ENCODE measurements around the gene PDHX. TPM values are rescaled to one million over a fixed set of nuclear protein-coding genes. Genes with fewer than 3 reads are reported as not detected.

PDHX gene
- total RNA-seq, 4 donors from 2014 or later, result 22.5 to 41.1 (median 28.6) TPM

- Histone ChIP-seq H3K4me1 (no peaks in the 10 kb centered on the region), H3K36me3 (no peaks in the 10 kb centered on the region), H3K27ac (no peak overlapping the region), H3K4me3 (no peak overlapping the region), H3K27me3 (no peaks in the 10 kb centered on the region), H3K9me3 (no peaks in the 10 kb centered on the region)
- no peak for DNase-seq
- intact Hi-C loops (cut with DNase I; ENCODE audit: low total_unique reads), result no loop called here
- TF ChIP-seq POLR2A (IDR thresholded peaks at IDR 0.05), result no peak
- TF ChIP-seq, protein P1, sequence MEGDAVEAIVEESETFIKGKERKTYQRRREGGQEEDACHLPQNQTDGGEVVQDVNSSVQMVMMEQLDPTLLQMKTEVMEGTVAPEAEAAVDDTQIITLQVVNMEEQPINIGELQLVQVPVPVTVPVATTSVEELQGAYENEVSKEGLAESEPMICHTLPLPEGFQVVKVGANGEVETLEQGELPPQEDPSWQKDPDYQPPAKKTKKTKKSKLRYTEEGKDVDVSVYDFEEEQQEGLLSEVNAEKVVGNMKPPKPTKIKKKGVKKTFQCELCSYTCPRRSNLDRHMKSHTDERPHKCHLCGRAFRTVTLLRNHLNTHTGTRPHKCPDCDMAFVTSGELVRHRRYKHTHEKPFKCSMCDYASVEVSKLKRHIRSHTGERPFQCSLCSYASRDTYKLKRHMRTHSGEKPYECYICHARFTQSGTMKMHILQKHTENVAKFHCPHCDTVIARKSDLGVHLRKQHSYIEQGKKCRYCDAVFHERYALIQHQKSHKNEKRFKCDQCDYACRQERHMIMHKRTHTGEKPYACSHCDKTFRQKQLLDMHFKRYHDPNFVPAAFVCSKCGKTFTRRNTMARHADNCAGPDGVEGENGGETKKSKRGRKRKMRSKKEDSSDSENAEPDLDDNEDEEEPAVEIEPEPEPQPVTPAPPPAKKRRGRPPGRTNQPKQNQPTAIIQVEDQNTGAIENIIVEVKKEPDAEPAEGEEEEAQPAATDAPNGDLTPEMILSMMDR (IDR thresholded peaks at IDR 0.05), result no peak
Observed at GRCh38 chr11:35040221-35040942, 124.0 kb downstream of the PDHX start.

DNA sequence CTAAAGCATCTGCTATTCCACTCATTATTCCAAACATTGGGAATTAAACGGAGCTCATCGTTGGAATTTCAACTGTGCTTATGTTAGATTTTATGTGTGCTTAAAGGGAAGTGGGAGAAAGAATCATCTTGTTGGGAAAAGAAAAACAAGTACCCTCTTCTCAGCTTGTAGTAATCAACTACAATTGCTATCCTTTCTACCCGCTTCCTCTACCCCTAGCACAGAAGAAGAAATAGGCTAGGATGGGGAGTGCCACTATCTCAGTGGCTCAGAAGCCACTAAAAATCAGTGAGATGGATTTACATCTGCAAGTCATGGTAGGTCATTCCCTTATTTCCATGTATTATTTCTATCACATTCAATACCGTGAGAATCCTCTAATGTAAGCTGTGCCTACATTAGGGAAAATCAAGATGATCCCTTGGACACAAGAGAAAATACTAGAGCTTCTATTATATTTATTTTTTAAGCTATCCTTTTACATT is 124.7 kb downstream of the PDHX start:
- no peak for DNase-seq
- Histone ChIP-seq H3K36me3 (no peaks in the 10 kb centered on the region), H3K4me1 (no peaks in the 10 kb centered on the region), H3K4me3 (no peak overlapping the region), H3K27me3 (no peaks in the 10 kb centered on the region), H3K9me3 (no peaks in the 10 kb centered on the region), H3K27ac (no peak overlapping the region)
- no peak for TF ChIP-seq POLR2A (IDR thresholded peaks at IDR 0.05)
- TF ChIP-seq, protein P1 (IDR thresholded peaks at IDR 0.05), result no peak
- intact Hi-C loops (cut with DNase I; ENCODE audit: low total_unique reads), result no loop called here

DNA sequence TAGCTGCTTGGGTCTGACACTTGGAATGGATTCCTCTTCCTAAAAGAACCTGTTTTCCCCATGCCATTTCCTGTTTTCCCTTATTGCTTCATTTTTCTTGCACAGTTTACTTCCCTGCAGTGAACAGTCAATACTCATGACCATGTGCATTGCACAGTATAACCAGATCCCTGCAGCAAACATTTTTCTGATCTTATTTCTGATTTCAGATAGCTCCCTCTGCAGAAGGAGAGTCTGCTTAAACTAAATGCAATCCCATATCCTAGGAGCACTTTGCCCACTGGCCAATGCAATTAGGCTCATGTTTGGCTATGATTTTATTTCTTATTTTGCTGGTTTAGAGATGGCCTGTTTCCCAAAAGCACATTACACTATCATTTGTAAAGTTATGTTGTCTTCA is 125.8 kb downstream of the PDHX start:
- no peaks in the 10 kb centered on the region for H3K36me3 ChIP-seq
- H3K4me1 ChIP-seq, result no peaks in the 10 kb centered on the region
- H3K27me3 ChIP-seq, result no peaks in the 10 kb centered on the region
- no peak overlapping the region for H3K4me3 ChIP-seq
- no peak for DNase-seq
- no peaks in the 10 kb centered on the region for H3K9me3 ChIP-seq
- no peak overlapping the region for H3K27ac ChIP-seq
- TF ChIP-seq, protein P1 (IDR thresholded peaks at IDR 0.05), result no peak
- intact Hi-C loops (cut with DNase I; ENCODE audit: low total_unique reads), result no loop called here

DNA sequence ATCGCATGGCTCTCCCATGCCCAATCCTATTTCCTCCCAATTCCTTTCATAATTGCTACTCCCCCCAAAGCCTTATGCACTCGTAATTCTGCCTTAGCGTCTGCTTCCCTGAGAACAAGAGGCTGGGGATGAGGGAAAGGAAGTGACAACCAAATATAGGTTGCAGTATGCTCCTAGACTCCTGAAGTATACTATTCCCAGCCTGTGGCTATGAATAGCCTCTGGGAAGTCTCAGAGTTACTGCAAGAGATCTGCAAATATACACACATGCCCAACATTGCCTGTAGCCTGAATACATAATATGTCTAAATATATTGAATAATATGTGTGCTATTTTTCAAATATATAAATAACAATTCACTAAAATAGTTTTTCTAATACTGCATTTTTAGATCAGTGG is 126.5 kb downstream of the PDHX start:
- H3K36me3 ChIP-seq, result no peaks in the 10 kb centered on the region
- intact Hi-C loops (cut with DNase I; ENCODE audit: low total_unique reads), result no loop called here
- TF ChIP-seq, protein P1 (IDR thresholded peaks at IDR 0.05), result no peak
- TF ChIP-seq POLR2A (IDR thresholded peaks at IDR 0.05), result no peak

GRCh38 chr11:35043936-35044335 is 127.5 kb downstream of the PDHX start:
- no peak overlapping the region for H3K4me3 ChIP-seq
- no peaks in the 10 kb centered on the region for H3K4me1 ChIP-seq
- intact Hi-C loops (cut with DNase I; ENCODE audit: low total_unique reads), result no loop called here
- no peak for DNase-seq
- H3K27me3 ChIP-seq, result no peaks in the 10 kb centered on the region
- no peak overlapping the region for H3K27ac ChIP-seq
- H3K36me3 ChIP-seq, result no peaks in the 10 kb centered on the region
- no peaks in the 10 kb centered on the region for H3K9me3 ChIP-seq
- no peak for TF ChIP-seq POLR2A (IDR thresholded peaks at IDR 0.05)
- TF ChIP-seq, protein P1 (IDR thresholded peaks at IDR 0.05), result no peak

More for the DNA sequence above, 126.5 kb downstream of the PDHX start:
- no peaks in the 10 kb centered on the region for H3K9me3 ChIP-seq
- no peak overlapping the region for H3K4me3 ChIP-seq
- H3K4me1 ChIP-seq, result no peaks in the 10 kb centered on the region
- no peak overlapping the region for H3K27ac ChIP-seq
- no peak for DNase-seq
- H3K27me3 ChIP-seq, result no peaks in the 10 kb centered on the region
